Spleen (tissue), 11 donors: Measurements from ENCODE around the gene SNRPN. TPM values are rescaled to one million over a fixed set of nuclear protein-coding genes. Genes with fewer than 3 reads are reported as not detected.
"Not testable (repeated sequence)": the region's sequence is repeated elsewhere in the genome, so short reads cannot be mapped to it uniquely, and the experiment has no call there.

Experiments
- DNase-seq: peaks from one replicate; pipeline ENCODE4 v3.0.0-alpha.2; 2020
- H3K27ac ChIP-seq, 8 donors: fragments of 200-600 bp; sonication (generic) in 7 of 8; 1 replicate in 4 of 8; 2 replicates in 4 of 8; pipeline versions ENCODE4 v1.5.0 to v1.8.0; 2016 to 2021; ENCODE audit warnings: inconsistent platforms in 4 of 8, mild to moderate bottlenecking in 4 of 8, moderate library complexity in 1 of 8
- H3K27me3 ChIP-seq, 7 donors: fragments of 200-600 bp; sonication (generic) in 6 of 7; replicated peaks in 1 of 7; 1 replicate in 4 of 7; 2 replicates in 3 of 7; pipeline versions ENCODE4 v1.5.0 to v1.8.0; 2016 to 2021; ENCODE audit warnings: inconsistent platforms in 3 of 7, mild to moderate bottlenecking in 1 of 7
- H3K36me3 ChIP-seq, 6 donors: fragments of 200-600 bp; sonication (generic) in 5 of 6; 1 replicate in 4 of 6; 2 replicates in 2 of 6; pipeline versions ENCODE4 v1.5.0 to v1.8.0; 2016 to 2021; ENCODE audit warnings: inconsistent platforms in 2 of 6
- H3K4me1 ChIP-seq, 6 donors: fragments of 200-600 bp; sonication (generic) in 5 of 6; 1 replicate in 3 of 6; 2 replicates in 3 of 6; pipeline versions ENCODE4 v1.5.0 to v1.8.0; 2016 to 2021; ENCODE audit warnings: inconsistent platforms in 3 of 6
- H3K4me3 ChIP-seq, 8 donors: fragments of 200-600 bp; sonication (generic) in 7 of 8; 1 replicate in 4 of 8; 2 replicates in 4 of 8; pipeline versions ENCODE4 v1.5.0 to v1.8.0; 2016 to 2021; ENCODE audit warnings: inconsistent platforms in 4 of 8, mild to moderate bottlenecking in 4 of 8, moderate library complexity in 2 of 8
- H3K9me3 ChIP-seq, 8 donors: fragments of 200-600 bp; sonication (generic) in 7 of 8; 1 replicate in 4 of 8; 2 replicates in 4 of 8; pipeline versions ENCODE4 v1.5.0 to v1.8.0; 2016 to 2021; ENCODE audit warnings: inconsistent platforms in 4 of 8
- POLR2A ChIP-seq, 3 donors: fragments of 450-650 bp; IDR thresholded peaks; one replicate each; pipeline ENCODE4 v1.5.1; 2017; ENCODE audit warnings: antibody characterized with exemption in 3 of 3, mild to moderate bottlenecking in 1 of 3
- POLR2AphosphoS5 ChIP-seq, 3 donors: sonication (generic); formaldehyde crosslinking; IDR thresholded peaks; one replicate each; pipeline ENCODE4 v1.5.1; 2017; ENCODE audit warnings: antibody characterized with exemption in 3 of 3
- WGBS, 5 donors: extraction: QIAGEN DNeasy Blood & Tissue Kit in 3 of 5; methylation state at CpG; one replicate each; pipeline versions ENCODE4 v1.1.5 to v1.1.7; 2013 to 2018; 5-methylcytosine and 5-hydroxymethylcytosine counted together
- intact Hi-C: fragments of 100-400 bp; cut with DNase I; formaldehyde crosslinking; loops from one replicate; pipeline ENCODE4 v1.15.0; 2023; ENCODE audit warnings: low total_unique reads
- polyA plus RNA-seq, 3 donors: library from polyadenylated mRNA; stranded (reverse); fragments of 200-250 nt; gene quantifications; one replicate each; pipeline ENCODE4 v1.2.1, GENCODE V29; 2013
- total RNA-seq, 7 donors: library from RNA; depleted of rRNA in 3 of 7; stranded (reverse); fragments of >200 nt in 3 of 7; fragmentation: NEBNext Ultra II Directional in 4 of 7; extraction: Animal tissue kit (Norgen Biotek cat#: 25700) in 4 of 7; gene quantifications; one replicate each; pipeline versions ENCODE4 v1.1.0 to v1.2.1, GENCODE V29; 2016 to 2021
- TF ChIP-seq, protein P1 (sequence below), 11 experiments: fragments of 200-600 bp in 7 of 11; fragments of 450-650 bp in 4 of 11; sonication (generic) in 4 of 11; IDR thresholded peaks in 8 of 11; conservative IDR thresholded peaks in 3 of 11; 1 replicate in 7 of 11; 2 replicates in 4 of 11; pipeline versions ENCODE4 v1.4.0 to v1.8.0; 2016 to 2021; ENCODE audit warnings: antibody characterized with exemption in 11 of 11, inconsistent platforms in 4 of 11, mild to moderate bottlenecking in 1 of 11
- donor health status: healthy with polysubstance abuse.
- donor health status: DM: no; HTN: no; CAD: no; lungs with moderate emphysema.
- donor health status: DM: no; HTN: no; CAD: no.
- donor health status: Bipolar disorder and iron deficiency.
- donor health status: healthy.
- donor health status: DM: no; HTN: no; CAD: no.
- donor health status: DM: yes; HTN: yes; CAD: no.

Gene SNRPN
- total and polyA plus RNA-seq, 10 donors = 63.8 to 150 (median 99.0) TPM

- WGBS, 5 donors = 74 to 94% (median 79%) methylated on average over 2 of the region's 2 CpGs
- no peaks in the 10 kb centered on the region for H3K36me3 ChIP-seq
- H3K4me3 ChIP-seq = no peak overlapping the region
- no peak for DNase-seq
- no peaks in the 10 kb centered on the region for H3K27me3 ChIP-seq
- TF ChIP-seq, protein P1, sequence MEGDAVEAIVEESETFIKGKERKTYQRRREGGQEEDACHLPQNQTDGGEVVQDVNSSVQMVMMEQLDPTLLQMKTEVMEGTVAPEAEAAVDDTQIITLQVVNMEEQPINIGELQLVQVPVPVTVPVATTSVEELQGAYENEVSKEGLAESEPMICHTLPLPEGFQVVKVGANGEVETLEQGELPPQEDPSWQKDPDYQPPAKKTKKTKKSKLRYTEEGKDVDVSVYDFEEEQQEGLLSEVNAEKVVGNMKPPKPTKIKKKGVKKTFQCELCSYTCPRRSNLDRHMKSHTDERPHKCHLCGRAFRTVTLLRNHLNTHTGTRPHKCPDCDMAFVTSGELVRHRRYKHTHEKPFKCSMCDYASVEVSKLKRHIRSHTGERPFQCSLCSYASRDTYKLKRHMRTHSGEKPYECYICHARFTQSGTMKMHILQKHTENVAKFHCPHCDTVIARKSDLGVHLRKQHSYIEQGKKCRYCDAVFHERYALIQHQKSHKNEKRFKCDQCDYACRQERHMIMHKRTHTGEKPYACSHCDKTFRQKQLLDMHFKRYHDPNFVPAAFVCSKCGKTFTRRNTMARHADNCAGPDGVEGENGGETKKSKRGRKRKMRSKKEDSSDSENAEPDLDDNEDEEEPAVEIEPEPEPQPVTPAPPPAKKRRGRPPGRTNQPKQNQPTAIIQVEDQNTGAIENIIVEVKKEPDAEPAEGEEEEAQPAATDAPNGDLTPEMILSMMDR (IDR thresholded peaks at IDR 0.05 in 8 of 11, conservative IDR thresholded peaks at IDR 0.05 in 3 of 11) = no peak
- TF ChIP-seq POLR2AphosphoS5 (IDR thresholded peaks at IDR 0.05) = no peak
- TF ChIP-seq POLR2A (IDR thresholded peaks at IDR 0.05) = no peak
- intact Hi-C loops = no loop called here
- peaks cover 0 to 53% (median 19%) of the 10 kb centered on the region in 8 donors for H3K9me3 ChIP-seq
- no peaks in the 10 kb centered on the region for H3K4me1 ChIP-seq
- H3K27ac ChIP-seq = no peak overlapping the region
Measured at GRCh38 chr15:24919446-24919845, 35.3 kb upstream of the SNRPN start.

DNA sequence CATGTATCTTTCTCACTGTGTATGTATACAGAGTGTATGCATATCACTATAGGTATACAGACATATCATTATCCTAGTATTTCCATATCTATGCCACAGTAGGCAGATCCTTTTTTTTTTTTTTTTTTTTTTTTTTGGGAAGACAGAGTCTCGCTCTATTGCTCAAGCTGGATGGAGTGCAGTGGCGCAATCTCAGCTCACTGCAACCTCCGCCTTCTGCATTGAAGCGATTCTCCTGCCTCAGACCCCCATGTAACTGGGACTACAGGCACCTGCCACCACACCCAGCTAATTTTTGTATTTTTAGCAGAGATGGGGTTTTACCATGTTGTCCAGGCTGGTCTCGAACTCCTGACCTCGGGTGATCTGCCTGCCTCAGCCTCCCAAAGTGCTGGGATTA lies 32.0 kb upstream of the SNRPN start:
- H3K27ac ChIP-seq, intact Hi-C loops, DNase-seq, H3K4me3 ChIP-seq, H3K36me3 ChIP-seq, H3K4me1 ChIP-seq, H3K27me3 ChIP-seq: not testable (repeated sequence)
- 75 to 91% (median 83%) methylated on average over 6 of the region's 6 CpGs for WGBS, 5 donors
- peaks cover 0 to 34% (median 5%) of the 10 kb centered on the region in 8 donors for H3K9me3 ChIP-seq

- no peaks in the 10 kb centered on the region for H3K27me3 ChIP-seq
- peaks cover 0 to 39% (median 5%) of the 10 kb centered on the region in 8 donors for H3K9me3 ChIP-seq
- H3K4me1 ChIP-seq = no peaks in the 10 kb centered on the region
- no peaks in the 10 kb centered on the region for H3K36me3 ChIP-seq
- H3K4me3 ChIP-seq = no peak overlapping the region
- H3K27ac ChIP-seq = no peak overlapping the region
- TF ChIP-seq, protein P1 (IDR thresholded peaks at IDR 0.05 in 8 of 11, conservative IDR thresholded peaks at IDR 0.05 in 3 of 11) = no peak
- no peak for TF ChIP-seq POLR2AphosphoS5 (IDR thresholded peaks at IDR 0.05)
- TF ChIP-seq POLR2A (IDR thresholded peaks at IDR 0.05) = no peak
- intact Hi-C loops = no loop called here
- WGBS, 5 donors = 65 to 88% (median 80%) methylated on average over 3 of the region's 3 CpGs
- no peak for DNase-seq
Measured at GRCh38 chr15:24924153-24924552, 30.6 kb upstream of the SNRPN start.

GRCh38 chr15:24924621-24925020 lies 30.2 kb upstream of the SNRPN start:
- no peak for DNase-seq
- Histone ChIP-seq H3K36me3 (no peaks in the 10 kb centered on the region), H3K27me3 (no peaks in the 10 kb centered on the region), H3K4me1 (no peaks in the 10 kb centered on the region), H3K9me3 (peaks cover 0 to 35% (median 4%) of the 10 kb centered on the region in 8 donors), H3K27ac (no peak overlapping the region), H3K4me3 (no peak overlapping the region)
- no peak for TF ChIP-seq POLR2AphosphoS5 (IDR thresholded peaks at IDR 0.05)
- TF ChIP-seq, protein P1 (IDR thresholded peaks at IDR 0.05 in 8 of 11, conservative IDR thresholded peaks at IDR 0.05 in 3 of 11) = no peak
- TF ChIP-seq POLR2A (IDR thresholded peaks at IDR 0.05) = no peak
- intact Hi-C loops = no loop called here
- 65 to 76% (median 67%) methylated on average over 2 of the region's 2 CpGs for WGBS, 5 donors

DNA sequence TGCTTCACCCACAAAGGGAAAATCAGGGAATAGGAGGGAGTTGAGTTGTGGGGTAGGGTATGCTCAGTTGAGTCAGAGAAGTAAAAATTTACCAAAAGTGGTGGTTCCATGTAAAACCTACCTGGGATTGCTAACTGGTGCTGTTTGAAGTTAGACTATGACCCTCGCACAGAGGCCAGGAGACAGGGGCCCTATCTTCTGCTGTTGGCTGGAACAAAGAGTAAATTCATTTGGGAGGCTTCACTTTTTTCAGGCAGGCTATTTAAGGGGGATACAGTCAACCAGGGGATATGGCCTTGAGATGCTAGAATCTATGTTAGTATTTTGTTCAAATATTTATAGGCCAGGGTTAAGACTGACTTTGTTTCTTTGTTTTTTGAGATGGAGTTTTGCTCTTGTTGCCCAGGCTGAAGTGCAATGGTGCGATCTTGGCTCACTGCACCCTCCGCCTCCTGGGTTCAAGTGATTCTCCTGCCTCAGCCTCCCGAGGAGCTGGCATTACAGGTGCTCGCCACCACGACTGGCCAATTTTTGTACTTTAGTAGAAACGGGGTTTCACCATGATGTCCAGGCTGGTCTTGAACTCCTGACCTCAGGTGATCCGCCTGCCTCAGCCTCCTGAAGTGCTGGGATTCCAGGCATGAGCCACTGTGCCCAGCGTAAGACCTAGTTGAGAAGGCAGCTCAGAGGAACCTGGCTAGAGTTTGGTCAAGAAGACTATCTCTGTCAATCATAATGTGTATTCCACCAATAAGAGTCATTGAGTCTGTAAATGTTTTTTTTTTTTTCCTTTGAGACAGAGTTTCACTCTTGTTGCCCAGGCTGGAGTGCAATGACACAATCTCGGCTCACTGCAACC lies 22.7 kb upstream of the SNRPN start:
- intact Hi-C loops, H3K27ac ChIP-seq, H3K36me3 ChIP-seq, H3K4me1 ChIP-seq, H3K4me3 ChIP-seq, DNase-seq, H3K27me3 ChIP-seq: not testable (repeated sequence)
- 80 to 89% (median 82%) methylated on average over 10 of the region's 10 CpGs for whole genome bisulfite sequencing, 5 donors
- peaks cover 0 to 60% (median 6%) of the 10 kb centered on the region in 8 donors for H3K9me3 ChIP-seq
